Activated effector memory CD4-positive, alpha-beta T cell treated with anti-CD3 and anti-CD28 coated beads, Interleukin-2, amount 50 U/mL, for 16 hours (primary cell): ENCODE measurements around the gene LGALS4.
A peak's percentile ranks its signal among the peaks of the same experiment; 100 is the strongest.
"Not testable (repeated sequence)": the region's sequence is repeated elsewhere in the genome, so short reads cannot be mapped to it uniquely, and the experiment has no call there.

ENCODE experiments used
- DNase-seq: peaks from one replicate; pipeline ENCODE4 v3.0.0-alpha.2; 2020

The LGALS4 gene

DNA sequence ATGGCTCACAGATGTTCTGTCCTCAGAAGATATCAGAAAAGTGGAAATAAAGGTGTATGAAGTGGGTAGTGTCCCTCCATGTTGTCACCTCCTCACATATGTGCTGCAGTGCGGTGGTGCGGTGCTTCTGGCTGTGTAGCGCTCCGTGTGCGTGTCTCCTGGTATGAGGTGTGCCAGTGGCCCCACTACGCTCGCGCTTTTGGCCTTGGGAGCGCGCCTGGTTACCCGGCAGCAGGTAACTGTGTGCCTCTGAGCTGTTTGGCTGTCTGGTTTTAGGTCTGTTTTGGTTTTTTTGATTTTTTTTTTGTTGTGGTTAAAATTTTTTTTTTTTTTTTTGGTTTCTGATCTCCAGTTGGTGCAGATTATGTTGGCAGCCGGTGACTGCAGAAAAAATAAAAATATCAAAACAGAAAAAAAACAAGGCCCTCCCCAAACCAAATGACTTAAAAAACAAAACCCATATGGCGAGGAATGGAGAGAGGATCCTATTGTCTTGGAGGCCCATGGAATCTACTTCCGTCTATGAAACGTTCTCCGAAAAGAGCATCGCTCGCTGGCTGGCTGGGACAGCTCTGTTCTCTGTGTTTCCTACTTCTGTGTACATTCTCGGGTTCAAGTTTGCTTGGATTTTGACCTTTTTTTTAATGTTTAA lies 29.2 kb upstream of the LGALS4 start:
- peak; percentile 83 for DNase-seq

DNA sequence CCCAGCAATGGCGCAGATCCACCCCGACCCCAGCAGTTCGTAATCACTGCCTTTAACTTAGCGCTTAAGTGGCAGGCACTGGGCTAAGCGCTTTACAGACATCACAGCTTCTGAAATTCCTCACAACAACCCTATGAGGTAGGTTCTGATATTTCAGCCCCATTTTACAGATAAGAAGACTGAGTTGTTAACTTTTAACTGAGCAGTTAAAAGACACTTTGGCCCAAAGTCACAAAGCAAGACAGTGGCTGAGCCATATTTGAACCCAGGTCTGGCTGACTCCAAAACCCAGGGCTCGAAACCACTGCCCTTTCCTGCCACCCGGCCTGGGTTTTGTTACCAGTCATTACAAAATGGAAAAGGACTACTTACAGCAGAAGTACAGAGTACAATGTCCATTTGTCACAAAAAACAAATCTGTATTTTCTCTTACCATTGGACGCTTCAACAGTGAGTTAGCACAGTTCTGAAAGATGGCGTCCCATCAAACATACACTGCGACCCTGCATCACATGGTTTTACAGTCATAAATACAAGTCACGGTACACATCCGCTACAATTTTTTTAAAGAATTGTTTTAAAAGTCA lies 28.5 kb upstream of the LGALS4 start:
- no peak for DNase-seq

DNA sequence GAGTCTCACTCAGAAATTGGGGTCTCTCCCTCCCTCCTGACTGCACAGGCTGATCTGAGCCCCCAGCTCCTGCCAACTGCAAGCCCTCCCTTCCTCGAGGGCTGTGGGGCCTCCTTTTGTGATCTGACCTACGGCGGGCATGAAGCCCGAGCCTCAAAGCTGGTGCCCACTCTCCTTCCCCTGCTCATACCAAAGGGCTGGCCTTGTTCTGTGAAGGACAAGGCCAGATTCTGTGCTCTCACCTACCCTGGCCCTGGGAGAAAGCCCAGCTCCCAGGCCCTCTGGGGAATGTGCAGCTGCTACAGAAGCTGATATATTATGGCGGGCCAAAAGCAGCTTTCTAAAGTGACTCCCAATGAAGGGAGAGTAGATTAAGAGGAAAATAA lies 27.8 kb upstream of the LGALS4 start:
- DNase-seq, result no peak

DNA sequence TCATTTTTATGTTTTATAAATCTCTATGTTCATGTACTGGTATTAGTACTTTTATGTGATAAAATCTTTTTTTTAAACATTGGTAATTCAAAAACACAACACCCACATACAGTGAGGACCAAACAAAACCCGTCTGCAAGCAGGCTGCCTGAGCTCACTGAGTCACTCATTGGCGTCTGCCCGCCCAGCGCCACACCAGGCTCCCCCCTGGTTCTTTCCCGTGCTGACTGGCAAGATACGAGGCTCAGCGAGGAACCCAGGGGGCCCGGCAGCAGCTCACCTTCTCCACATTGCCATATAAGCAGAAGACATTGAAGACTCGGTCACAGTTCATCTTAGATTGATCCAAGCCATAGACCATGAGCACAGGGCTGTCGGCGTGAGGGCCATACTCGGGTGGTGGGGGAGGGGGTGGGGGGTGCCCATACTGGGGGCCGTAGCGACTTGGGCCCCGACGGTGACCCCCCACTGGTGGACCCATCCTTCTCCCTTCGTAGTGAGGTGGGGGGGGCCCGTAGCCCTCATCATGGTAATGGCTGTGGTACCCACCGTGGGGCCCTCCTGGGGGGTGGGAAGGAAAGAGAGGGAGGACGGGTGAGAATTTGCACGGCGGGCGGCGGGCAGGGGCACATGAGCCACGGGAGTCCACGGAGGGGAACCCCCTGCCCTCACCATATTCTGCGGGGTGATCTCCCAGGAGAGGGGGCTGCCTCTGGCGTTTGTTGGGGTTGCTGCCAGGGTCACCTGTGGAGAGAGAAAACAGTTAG lies 27.3 kb upstream of the LGALS4 start:
- peak; percentile 76 for DNase-seq

DNA sequence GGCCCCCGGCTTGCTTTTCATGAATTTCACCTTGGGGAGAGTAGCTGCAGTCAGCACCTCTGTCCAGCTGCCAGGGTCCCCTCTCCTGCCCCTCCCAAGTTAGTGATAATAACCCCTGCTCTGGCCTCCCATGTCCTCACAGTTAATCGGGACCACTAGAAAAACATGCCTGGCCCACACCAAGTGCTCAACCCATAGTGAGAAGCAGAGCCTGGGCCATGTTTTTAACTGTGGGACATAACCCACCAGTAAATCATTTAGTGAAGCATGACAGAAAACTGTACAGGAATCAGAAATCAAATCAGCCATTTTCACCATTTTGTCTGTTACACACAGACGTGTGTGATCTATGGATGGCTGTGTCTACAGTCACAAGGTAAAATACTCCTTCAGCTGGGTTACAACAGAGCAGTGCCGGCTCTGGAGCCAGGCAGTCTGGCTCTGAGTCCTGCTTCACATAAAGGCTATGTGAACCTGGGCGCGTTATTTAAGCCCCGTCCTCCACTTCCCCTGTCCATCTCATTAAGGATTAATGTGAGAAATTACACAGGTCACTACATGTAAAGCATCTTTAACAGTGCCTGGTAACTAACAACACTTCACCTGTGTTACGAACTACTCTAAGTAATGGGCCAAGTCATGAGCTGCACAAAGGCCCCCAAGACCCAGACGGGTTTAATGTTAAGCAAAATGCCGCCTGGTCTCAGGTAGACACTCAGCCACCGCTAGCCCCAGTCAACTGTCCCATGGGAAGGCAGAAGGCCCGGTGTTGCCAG lies 26.4 kb upstream of the LGALS4 start:
- no peak for DNase-seq

DNA sequence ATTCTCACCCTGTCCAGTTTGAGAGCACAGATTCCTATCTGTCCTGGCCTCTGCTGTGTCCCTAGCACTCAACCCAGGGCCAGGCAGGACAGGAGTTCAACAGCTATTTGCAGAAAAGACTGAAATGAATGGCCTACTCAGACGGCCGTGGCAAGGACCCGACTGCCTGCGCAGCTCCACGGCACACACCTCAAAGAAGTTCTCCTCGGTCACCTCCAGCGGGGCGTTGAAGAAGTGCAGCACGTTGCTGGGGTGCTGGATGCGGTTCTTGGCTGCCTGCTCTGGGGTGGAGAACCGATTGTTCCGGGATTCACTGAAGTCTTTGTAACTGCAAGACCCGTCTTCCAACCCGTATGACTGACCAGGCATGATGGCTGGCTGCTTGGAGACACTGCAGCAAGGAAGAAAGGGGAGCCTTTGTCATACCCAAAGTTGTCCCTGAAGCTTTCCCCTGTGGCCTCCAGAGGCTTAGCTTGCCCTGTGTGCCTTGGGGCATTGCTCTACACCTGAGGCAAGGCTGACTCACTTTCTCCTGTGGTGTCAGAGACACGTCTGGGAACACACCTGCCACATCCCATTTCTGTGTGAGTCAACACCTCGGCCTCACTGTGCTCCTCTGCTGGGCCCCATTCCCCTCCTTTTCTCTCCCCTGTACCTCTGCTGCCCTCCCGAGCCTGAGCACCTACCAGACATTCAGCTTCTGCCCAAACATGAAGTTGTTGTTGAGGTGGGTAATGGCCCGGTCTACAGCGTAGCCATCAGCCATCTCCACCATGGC lies 25.7 kb upstream of the LGALS4 start:
- DNase-seq, result peak; percentile 82

DNA sequence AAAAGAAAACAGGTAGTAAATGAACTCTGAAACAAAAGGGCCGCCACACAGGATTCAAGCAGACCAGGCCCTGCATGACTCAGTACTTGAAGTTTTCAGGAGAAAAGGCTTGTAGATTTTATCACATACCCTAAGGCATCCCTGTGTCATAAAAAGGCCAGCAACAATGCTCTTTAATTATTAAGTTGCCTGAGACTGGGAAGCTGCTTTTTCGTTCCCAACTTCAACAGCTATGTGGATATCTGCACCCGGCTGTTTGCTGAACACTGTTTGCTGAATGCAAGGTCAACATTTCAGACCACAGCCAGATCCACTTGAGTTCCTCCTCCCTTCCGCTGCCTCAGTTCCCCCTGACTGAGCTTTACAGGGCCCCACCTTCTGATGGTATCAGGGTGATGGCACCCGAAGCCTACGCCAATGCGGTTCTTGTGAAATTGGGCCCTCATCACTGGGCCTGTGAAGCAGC lies 24.9 kb upstream of the LGALS4 start:
- no peak for DNase-seq

DNA sequence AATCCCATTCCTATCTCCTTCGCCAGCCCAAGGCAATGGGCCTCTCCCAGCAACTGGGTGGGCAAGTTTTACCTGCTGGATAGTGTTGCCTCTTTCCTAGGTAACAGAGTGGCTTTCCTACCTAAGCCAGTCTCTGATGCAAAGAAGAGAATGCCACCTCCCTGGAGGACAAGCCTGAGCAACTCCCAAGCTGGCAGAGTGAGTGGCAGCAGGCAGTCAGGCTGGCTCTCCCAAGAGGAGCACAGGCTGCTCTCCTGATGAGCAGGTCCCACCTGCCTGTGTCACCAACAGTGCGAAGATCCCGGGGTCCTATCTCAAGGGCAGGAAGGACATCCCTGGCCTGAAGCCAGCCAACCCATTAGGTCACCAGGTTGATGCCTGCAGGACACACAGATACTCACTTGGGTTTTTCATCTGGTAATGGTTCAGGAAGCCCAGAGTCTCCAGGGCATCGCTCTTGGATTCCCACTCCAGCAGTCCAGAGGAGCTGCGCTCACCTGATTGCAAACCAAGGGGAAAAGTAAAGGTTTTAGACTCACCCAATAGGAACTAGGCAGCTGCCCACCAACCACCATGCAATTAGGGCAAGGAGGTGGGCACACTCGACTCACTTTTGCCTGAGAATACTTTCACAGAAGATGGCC lies 24.4 kb upstream of the LGALS4 start:
- DNase-seq, result no peak

DNA sequence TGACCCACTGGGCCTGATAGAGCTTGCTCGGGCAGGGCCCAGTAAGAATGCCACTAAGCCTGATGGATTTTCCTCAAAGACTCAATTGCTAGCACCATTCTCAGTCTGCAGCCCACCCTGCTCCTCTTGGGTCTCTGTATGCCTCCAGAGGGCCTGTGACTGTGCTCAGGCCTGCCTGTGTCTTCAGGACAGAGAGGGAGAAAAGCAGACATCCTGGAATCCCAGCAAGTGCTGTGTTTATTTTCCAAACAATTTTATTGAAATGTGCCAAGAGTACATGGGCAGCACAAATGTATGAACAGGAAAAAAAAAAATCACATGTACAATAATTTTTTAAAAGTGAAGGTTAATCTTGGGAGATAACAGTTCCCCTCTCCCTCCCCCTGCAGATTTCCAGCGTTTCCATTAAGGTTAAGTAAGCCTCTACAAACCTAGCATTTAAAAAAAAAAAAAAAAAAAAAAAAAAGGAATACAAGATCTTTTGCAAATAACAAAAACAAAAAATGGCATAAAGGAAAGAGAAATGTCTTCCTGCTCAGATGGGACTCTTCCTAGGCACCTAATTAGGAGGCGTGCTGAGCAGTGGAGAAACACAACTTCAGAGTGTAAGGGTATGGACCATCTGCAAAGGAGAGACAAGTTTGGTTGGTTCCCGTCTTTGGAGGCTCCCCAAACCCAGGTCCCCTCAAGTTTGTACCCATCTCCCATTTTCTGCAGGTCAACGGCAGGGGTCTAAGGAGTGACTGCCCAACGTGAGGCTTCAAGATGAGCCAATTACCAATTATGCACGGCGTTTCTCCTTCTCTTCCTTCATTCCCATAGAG lies 23.6 kb upstream of the LGALS4 start:
- DNase-seq, result no peak

DNA sequence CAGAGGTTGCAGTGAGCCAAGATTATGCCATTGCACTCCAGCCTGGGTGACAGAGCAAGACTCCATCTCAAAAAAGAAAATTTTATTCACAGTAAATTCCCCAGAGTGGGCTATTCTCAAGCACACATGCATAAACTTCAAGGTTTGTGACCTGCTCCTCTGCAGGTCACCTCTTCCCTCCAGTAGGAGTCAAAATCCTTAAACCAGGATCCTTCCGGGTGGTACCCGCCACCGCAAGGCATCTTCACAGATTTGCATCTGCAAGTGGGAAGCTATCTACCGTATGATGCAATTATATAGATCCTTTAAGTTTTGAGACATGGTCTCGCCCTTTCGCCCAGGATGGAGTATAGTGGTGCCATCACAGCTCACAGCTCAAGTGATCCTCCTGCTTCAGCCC lies 21.8 kb upstream of the LGALS4 start:
- no peak for DNase-seq

DNA sequence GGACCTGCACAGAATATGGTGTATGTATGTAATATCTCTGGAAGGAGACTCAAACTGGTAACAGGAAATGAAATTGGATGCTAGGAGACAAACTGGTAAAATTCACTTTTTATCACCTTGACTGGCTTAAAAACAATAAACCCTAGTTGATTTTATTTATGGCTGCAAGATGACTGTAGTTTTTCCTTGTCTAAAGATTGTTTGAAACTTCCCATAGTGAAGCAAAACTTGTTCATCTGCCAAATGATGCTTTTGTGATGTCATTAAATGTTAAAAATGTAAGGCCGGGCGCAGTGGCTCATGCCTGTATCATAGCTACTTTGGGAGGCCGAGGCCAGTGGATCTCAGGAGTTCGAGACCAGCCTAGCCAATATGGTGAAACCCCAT lies 21.4 kb upstream of the LGALS4 start:
- no peak for DNase-seq

DNA sequence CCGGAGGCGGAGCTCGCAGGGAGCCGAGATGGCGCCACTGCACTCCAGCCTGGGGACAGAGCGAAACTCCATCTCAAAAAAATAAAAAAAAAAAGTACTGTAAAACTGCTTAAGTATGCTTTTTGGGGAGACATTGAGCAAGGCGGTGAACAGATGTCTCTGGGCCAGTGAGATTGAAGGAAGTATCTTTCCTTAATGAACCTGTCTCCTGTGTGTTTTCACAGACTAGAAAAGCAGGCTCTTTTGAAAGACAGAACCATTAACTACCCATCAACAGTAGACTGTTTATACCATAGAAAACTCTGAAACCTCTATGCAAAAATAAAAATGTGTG lies 20.3 kb upstream of the LGALS4 start:
- DNase-seq, result no peak

DNA sequence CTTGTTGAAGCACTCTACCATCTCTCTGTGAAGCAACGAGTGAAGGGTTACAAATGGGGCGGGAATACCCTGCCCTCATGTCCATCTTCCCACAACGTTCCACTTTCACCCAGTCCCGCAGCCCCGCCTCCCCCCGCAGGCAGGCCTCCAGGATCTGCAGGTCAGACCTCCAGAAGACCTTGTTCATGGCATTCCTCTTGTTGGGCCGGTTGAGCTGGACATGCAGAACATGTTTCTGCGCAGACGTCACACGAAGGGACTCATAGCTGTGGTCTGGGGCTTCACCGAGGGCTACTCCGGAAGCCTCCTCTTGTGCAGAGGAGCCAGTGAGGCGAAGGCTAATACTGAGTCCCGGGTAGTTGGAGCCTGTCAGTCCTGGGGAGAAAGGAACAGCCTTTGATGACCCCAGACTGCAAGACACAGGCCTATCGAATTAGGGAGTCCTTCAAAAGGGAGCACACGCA lies 18.4 kb upstream of the LGALS4 start:
- DNase-seq, result peak; percentile 70

DNA sequence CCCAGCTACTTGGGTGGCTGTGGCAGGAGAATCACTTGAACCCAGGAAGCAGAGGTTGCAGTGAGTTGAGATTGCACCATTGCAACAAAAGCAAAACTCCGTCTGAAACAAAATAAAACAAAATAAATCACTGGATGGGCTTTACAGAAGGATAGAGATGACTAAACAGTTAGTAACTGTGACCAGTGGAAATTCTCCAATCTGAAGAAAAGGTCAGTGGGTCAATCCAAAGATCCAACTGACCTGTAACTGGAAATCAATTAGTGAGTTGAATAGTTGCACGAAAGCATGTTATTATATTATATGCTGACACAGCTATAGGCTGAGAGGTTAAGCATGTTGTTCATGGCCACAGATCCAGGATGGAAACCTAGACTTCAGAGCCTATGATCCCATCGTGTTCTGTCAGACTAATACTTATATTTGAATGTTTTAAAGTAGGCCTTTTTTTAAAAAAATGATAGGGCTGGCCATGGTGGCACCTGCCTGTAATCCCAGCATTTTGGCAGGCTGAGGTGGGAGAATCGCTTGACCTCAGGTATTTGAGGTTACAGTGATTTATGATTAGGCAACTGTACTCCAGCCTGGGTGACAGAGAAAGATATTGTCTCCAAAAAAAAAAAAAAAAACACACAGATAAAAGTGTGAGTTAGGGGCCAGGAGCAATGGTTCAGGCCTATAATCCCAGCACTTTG lies 17.4 kb upstream of the LGALS4 start:
- no peak for DNase-seq

DNA sequence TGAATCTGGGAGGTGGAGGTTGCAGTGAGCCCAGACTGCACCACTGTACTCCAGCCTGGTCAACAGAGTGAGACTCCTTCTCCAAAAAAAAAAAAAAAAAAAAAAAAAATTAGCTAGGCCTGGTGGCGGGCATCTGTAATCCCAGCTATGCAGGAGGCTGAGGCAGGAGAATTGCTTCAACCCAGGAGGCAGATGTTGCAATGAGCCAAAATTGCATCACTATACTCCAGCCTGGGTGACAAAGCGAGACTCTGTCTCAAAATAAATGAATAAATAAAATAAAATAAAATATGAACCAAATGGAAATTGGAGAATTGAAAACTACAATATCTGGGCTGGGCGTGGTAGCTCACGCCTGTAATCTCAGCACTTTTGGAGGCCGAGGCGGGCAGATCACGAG lies 16.5 kb upstream of the LGALS4 start:
- not testable (repeated sequence) for DNase-seq

DNA sequence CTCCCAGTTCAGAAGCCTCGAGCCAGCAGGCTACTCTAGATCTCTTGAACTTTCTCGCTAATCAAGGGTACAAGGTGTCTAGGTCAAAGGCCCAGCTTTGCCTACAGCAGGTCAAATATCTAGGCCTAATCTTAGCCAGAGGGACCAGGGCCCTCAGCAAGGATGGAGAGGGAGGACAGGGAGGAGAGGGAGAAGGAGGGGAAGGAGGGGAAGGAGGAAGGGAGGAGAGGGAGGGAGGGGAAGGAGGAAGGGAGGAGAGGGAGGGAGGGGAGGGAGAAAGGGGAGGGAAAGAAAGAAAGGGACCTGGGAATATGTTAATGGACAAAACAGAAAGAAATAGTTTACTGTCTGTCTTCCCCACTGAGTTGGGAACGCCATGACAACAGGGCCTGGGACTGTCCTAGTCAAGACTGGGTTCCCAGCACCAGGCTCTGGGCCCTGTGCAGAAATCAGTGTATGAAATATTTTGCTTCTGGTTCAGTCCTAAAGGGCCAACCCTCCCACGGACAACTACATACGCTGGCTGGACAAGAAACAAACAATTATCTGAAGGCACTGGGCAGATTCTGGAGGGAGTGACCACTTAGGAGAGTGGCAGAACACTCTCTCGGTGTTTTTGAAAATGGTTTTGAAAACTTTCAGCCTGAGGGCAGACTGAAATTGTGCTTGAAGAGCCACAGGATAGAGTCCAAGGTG lies 14.3 kb upstream of the LGALS4 start:
- DNase-seq, result no peak

DNA sequence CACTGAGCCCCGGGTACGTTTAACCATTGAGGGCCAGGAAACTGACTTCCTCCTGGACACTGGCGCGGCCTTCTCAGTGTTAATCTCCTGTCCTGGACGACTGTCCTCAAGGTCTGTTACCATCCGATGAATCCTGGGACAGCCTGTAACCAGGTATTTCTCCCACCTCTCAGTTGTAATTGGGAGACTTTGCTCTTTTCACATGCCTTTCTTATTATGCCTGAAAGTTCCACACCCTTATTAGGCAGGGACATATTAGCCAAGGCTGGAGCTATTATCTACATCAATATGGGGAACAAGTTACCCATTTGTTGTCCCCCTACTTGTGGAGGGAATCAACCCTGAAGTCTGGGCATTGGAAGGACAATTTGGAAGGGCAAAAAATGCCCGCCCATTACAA lies 13.2 kb upstream of the LGALS4 start:
- not testable (repeated sequence) for DNase-seq

DNA sequence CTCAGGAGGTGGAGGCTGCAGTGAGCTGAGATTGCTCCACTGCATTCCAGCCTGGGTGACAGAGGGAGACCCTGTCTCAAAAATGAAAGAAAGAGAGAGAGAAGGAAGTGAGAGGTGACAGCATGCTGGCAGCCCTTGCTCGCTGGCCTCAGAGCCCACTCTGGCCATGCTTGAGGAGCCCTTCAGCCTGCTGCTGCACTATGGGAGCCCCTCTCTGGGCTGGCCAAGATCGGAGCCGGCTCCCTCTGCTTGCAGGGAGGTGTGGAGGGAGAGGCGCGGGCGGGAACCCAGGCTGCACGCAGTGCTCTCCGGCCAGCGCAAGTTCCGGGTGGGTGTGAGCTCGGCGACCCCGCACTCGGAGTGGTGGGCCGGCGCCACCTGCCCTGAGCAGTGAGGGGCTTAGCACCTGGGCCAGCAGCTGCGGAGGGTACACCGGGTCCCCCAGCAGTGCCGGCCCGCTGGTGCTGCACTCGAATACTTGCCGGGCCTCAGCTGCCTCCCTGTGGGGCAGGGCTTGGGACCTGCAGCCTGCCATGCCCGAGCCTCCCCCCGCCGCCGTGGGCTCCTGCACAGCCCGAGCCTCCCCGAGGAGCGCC lies 8.6 kb upstream of the LGALS4 start:
- DNase-seq, result not testable (repeated sequence)

DNA sequence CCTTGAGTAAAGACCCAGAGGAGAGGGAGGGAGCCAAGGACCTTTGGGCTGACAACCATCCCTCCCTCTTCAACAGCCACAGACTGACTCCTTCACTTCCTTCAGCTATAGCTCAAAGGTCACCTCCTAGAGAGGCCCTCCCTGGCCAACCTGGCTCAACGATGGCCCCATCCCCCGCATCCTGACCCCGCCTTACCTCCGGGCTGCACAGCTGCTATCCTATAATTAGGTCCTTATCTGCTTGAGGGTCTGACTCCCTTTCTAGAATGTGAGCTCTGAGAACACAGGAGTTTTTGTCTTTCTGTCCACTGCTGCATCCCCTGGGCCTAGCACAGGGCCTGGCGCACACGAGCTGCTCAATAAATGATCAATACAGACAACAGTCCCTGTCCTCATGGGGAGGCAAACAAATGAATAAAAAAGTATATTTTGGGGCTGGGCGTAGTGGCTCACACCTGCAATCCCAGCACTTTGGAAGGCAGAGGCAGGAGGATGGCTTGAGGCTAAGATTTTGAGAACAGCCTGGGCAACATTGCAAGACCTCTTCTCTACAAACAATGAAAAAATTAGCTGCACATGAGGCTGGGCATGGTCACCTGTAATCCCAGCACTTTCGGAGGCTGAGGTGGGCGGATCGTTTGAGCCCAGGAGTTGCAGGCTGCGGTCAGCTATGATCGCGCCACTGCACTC lies 6.6 kb upstream of the LGALS4 start:
- DNase-seq, result no peak
